GM19452 (cell line): ENCODE data around the gene DOCK3.
"Not testable (repeated sequence)": the region's sequence is repeated elsewhere in the genome, so short reads cannot be mapped to it uniquely, and the experiment has no call there.

Experiments
- ATAC-seq: cut with Tn5 transposase; IDR thresholded peaks from one replicate; pipeline ENCODE4 v1.9.1; 2021; ENCODE audit not compliant: unreplicated experiment

Gene DOCK3

DNA sequence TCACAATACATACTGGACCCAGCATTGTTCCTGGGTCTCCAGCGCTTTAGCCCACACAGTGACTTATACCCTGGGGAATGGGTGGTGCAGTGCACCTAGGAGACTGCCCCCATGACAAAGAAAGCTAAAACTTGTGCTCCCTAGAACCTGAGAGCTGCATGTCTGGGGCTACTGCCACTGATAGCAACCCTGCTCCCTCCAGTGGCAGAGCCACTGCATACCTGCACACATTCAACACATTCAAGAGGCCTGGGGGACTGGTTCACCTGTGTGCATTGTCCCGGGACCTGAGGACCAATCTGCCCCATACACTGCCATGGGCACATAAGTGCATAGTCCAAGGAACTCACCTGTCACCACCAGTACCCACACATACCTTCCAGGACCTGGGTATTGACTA, 407.6 kb downstream of the DOCK3 start:
- no peak for ATAC-seq

DNA sequence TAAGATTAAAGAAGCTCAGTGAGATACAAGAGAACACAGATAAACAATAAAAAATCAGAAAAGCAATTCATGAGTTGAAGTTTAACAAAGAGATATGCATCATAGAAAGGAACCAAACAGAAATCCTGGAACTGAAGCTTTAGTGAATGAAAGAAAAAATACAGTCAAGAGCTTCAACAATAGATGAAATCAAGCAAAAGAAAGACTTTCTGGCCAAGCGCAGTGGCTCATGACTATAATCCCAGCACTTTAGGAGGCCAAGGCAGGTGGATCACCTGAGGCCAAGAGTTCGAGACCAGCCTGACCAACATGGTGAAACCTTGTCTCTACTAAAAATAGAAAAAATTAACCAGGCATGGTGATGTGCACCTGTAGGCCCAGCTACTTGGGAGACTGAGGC, 408.8 kb downstream of the DOCK3 start:
- no peak for ATAC-seq

DNA sequence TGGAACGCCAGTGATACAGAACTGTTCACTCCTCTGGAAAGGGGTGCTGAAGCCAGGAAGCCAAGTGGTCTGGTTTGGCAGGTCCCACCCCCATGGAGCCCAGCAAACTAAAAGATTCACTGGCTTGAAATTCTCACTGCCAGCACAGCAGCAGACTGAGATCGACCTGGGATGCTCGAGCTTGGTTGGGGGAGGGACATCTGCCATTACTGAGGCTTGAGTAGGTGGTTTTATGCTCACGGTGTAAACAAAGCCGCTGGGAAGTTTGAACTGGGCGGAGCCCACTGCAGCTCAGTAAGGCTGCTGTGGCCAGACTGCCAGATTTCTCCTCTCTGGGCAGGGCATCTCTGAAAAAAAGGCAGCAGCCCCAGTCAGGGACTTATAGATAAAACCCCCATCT, 417.4 kb downstream of the DOCK3 start:
- ATAC-seq, result not testable (repeated sequence)

- not testable (repeated sequence) for ATAC-seq
Observed at GRCh38 chr3:51094838-51095237, 420.1 kb downstream of the DOCK3 start.

- no peak for ATAC-seq
Observed at GRCh38 chr3:51099794-51100535, 425.2 kb downstream of the DOCK3 start.

DNA sequence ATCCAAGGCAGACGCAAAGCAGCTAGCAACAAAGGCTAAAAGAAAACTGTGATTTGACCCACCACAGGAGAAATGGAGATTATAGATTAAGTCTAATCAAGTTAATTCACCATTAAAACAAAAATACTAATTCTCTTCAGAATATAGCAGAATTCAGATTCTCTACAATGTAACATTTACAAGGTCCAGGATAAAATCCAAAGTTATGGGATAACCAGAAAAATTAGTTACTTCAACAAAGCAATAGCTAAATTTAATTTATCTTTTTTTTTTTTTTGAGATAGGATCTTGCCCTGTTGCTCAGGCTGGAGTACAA, 425.8 kb downstream of the DOCK3 start:
- ATAC-seq, result no peak

DNA sequence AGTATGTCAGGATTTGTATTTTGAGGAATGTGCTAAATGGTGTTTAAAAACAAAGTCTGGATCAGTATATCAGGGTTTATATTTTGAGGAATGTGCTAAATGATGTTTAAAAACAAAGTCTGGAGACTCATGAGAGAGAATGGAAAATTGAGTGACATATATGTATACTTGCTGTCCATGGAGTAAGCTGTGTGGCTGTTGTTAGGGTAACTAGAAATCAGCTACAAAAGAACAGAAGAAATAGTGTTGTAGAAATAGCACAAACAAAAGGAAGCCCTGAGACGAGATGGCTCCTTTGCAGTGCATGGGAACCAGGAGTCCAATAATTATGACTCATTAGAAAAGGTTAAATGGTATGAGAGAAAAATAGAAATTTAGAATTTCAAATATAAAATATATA, 427.7 kb downstream of the DOCK3 start:
- ATAC-seq, result no peak

- ATAC-seq, result no peak
Observed at GRCh38 chr3:51106242-51106876, 431.6 kb downstream of the DOCK3 start.

GRCh38 chr3:51110586-51110985, 435.9 kb downstream of the DOCK3 start:
- ATAC-seq, result no peak

- ATAC-seq, result no peak
Observed at GRCh38 chr3:51122944-51123343, 448.2 kb downstream of the DOCK3 start.

DNA sequence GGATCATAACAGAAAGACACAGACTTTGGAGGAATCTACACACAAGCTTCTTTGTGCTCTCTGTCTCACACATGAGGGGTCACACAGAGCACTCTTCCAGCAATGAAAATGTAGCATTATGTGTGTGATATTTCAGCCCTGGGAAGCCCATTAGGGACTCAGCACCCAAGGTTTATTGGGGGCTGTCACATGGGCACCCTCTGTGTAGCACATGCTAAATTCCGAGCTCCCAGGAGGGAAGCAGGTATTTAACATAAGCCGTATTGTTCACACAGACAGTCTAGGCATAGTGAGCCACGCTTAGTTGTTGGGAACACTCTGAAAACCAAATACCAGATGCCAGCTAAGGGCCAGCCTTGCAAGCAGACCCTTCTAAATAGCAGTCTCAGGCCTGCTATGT, 448.8 kb downstream of the DOCK3 start:
- no peak for ATAC-seq

DNA sequence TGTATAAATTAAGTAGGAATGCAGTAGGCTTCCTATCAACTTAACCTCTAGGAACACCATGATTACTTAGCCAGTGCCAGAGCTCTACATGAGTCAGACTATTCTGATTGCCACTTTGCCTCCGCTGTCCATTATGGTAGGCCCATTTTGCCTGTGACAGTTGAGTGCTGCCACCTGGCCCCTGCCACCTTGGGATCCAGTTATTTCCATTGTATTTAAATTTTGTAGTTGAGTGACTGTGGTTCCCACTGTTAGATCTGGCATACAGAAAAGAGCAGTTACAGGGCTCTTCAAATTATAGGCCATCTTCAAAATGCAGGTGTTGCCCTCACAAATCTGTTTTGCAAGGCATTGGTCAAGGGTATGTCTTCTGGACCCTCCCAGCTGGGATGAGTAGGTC, 456.9 kb downstream of the DOCK3 start:
- ATAC-seq, result not testable (repeated sequence)

DNA sequence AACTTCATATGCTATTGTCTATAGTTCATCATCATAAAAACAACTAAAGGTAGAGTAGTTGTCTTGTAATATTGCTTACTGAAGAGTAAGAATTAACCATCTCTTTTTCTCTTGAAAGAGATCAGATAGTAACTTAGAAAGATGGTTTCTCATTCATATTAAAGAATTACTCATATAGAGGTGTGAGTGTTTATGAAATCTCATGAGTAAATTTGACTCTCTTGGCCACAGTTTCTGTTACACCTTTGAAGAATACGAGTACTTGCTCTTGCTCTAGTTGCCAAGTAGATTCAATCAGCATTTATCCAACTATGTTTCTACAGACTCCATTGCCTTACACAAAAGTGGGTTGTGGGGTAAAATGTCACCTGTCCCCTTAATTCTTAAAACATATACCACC, 463.0 kb downstream of the DOCK3 start:
- ATAC-seq, result no peak

GRCh38 chr3:51139616-51140015, 464.9 kb downstream of the DOCK3 start:
- no peak for ATAC-seq

GRCh38 chr3:51141573-51141972, 466.8 kb downstream of the DOCK3 start:
- no peak for ATAC-seq

GRCh38 chr3:51145811-51146585, 471.3 kb downstream of the DOCK3 start:
- no peak for ATAC-seq

- ATAC-seq, result no peak
Observed at GRCh38 chr3:51146781-51147180, 472.1 kb downstream of the DOCK3 start.

DNA sequence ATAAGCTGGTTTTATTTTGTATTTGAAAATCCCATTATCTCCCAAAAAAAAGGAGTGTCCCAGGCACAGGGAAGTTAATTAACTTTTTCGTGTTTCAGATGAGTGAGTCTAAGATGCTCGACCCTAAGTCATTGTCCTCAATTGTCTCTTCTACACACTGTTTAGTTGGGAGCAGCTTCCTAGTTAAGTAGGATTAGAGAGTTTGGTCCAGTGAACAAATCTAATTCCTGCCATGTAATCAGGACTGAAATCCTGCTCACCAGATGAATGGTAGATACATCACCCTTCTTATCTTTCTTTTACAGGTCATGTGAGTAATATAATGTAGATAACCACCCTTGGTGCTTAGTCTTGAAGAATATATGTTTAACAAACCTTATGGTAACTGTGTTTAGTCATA, 481.4 kb downstream of the DOCK3 start:
- ATAC-seq, result no peak

DNA sequence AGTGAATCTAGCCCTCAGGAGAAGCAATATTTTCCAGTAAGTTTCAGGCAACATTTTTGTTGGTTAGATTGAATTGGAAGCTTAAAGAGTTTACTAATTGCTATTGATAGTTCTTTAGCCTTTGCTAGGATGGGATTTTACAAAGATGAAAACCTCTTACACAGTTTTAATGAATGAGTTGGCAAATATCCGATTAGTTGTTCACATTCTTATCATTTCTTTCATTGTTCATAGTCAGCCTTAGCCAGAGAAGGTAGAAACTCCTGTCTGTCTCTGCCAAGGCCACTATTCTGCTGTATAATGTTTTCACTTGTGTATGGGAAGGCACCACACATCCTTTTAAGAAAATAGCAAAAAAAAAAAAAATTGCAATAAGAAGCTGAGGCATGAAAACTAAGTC, 488.3 kb downstream of the DOCK3 start:
- no peak for ATAC-seq

GRCh38 chr3:51173518-51174271, 499.0 kb downstream of the DOCK3 start:
- ATAC-seq, result no peak

DNA sequence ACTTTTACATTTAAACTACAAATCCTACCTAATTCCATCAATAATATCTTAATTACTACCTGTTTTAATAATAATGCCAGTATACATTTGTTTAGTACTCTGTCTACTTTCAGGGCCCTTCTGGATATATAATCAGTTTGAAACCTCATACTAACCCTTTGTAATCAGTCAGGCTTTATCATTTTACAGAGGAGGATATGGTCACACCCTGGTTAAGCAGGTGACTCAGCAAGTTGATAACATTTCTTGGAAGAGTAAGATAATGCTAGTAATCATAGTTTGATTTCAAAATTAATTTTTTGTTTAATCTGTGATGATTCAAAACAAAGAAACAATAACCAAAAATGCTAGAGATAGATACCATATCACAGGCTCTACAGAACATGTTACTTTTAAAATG, 502.2 kb downstream of the DOCK3 start:
- ATAC-seq, result no peak
